Measurements from ENCODE around the gene RPL19.

The RPL19 gene

DNA sequence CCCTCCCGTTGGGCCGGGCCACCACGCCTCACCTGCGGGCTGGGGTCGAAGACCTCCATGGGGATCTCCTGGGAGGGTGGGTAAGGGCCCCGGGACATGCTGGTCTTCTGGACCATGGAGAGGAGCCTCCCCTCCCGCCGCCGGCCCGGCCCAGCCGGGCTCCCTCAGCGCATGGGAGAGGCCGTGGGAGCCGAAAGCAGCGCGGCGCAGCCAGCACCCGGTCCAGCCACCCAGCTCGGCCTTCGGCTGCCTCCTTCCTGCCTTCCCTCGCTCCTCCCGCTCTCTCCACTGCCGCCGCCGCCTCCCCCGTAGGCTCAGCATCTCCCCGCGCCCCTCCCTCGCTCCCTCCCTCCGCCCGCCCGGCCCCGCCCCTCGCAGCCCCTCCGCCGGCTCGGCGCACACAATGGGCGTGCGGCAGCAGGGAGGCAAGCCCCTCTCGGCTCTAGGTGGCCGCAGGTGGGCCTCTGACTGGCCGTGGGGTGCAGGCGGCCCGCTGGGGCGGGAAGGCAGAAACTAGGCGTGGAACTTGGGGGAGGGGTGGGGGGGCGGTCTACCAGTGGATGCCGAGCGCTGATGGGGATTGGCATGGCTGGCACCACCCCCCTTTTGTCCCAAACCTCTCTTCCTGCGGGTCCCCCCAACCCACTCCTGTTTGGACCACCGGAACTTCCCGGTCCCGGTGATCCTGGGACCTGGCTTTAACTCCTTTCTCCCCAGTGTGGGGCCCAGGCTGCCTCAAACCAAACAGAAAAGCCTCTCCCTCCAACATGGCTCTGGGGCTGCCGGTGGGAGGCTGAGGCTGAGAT lies 2.5 kb upstream of the RPL19 start, which contains the start of gene CACNB1:
CACNB1 (minus strand) TSS at position 290 of the 806 bp plus-strand sequence; CDS start at position 116, 174 bp downstream.
- Mint-ChIP-seq H3K27ac (peak within 1 kb of the TSS; percentile 46), H3K27me3 (peaks cover 3% of the 10 kb centered on the region), H3K4me1 (peaks cover 45% of the 10 kb centered on the region), H3K9me3 (no peaks in the 10 kb centered on the region), H3K36me3 (ENCODE audit: low read depth) (peaks cover 35% of the 10 kb centered on the region), H3K4me3 (peak within 1 kb of the TSS; percentile 87)
- ATAC-seq (peak; percentile 67), DNase-seq (peak; percentile 80)

- Mint-ChIP-seq H3K27ac (peak overlapping the region; percentile 46), H3K4me1 (peaks cover 50% of the 10 kb centered on the region), H3K9me3 (no peaks in the 10 kb centered on the region), H3K27me3 (peaks cover 3% of the 10 kb centered on the region), H3K36me3 (ENCODE audit: low read depth) (peaks cover 39% of the 10 kb centered on the region), H3K4me3 (peak overlapping the region; percentile 87)
- no peak for ATAC-seq
- DNase-seq = no peak
Observed at GRCh38 chr17:39198186-39198566, 1.9 kb upstream of the RPL19 start.

DNA sequence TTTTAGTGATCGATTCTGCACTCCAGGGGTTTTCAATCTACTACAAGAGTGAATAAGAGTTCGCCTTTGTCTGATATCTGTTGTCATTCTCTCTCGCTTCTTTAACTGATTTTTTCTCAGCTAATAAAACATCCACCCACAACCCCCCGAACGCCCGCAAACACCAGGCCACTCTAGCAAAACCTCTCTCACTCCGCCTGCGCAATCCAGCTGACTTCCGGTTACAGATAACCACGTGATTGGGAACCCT lies 338 bp upstream of the RPL19 start:
- Mint-ChIP-seq H3K4me3 (peak overlapping the region; percentile 87), H3K36me3 (ENCODE audit: low read depth) (peaks cover 51% of the 10 kb centered on the region), H3K27ac (peak overlapping the region; percentile 100), H3K27me3 (peaks cover 3% of the 10 kb centered on the region), H3K9me3 (no peaks in the 10 kb centered on the region), H3K4me1 (peaks cover 60% of the 10 kb centered on the region)
- DNase-seq = peak; percentile 88
- ATAC-seq = peak; percentile 22

DNA sequence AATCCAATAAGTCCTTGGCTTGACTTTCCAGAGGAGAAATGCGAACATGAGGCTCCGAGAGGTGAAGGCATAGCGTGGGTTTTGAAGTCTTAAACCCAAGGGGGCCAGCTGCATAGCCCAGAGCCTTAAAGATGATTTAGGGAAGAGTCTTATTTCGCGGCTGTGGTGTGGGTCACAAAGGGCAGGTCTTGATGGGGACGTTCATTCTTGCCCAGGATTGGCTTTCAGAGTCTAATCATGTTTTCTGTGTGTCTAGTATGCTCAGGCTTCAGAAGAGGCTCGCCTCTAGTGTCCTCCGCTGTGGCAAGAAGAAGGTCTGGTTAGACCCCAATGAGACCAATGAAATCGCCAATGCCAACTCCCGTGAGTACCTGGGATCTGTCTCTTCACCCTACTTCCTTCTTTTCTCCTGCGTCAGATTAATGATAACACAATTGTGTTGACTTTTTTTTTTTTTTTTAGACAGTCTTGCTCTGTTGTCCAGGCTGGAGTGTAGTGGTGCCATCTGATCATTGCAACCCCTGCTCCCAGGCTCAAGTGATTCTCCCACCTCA lies 951 bp downstream of the RPL19 start:
- DNase-seq = no peak
- Mint-ChIP-seq H3K4me3 (peak overlapping the region; percentile 87), H3K27ac (peak overlapping the region; percentile 100), H3K4me1 (peaks cover 54% of the 10 kb centered on the region), H3K9me3 (no peaks in the 10 kb centered on the region), H3K27me3 (peaks cover 3% of the 10 kb centered on the region), H3K36me3 (ENCODE audit: low read depth) (peaks cover 56% of the 10 kb centered on the region)
- no peak for ATAC-seq

DNA sequence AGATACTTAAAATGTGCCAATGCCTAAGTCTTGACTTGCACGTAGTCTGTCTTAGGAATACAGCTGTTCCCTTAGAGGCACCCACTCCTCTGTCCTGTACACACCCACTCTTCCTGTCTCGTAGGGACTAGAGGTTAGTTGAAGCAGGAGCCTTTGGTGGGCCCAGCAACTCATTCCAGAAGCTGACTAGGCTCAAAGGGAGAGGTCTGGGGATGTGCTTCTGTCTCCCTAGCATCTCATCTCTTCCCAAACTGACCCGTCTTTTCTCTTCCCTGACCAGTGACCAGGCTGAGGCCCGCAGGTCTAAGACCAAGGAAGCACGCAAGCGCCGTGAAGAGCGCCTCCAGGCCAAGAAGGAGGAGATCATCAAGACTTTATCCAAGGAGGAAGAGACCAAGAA lies 4.2 kb downstream of the RPL19 start:
- H3K27me3 Mint-ChIP-seq = peaks cover 3% of the 10 kb centered on the region
- H3K4me3 Mint-ChIP-seq = peak overlapping the region; percentile 87
- DNase-seq (no peak), ATAC-seq (no peak)
- no peaks in the 10 kb centered on the region for H3K9me3 Mint-ChIP-seq
- H3K4me1 Mint-ChIP-seq = peaks cover 65% of the 10 kb centered on the region
- peak overlapping the region; percentile 8 for H3K27ac Mint-ChIP-seq
- H3K36me3 Mint-ChIP-seq (ENCODE audit: low read depth) = peaks cover 56% of the 10 kb centered on the region

GRCh38 chr17:39205112-39205526 lies 5.0 kb downstream of the RPL19 start:
- DNase-seq = no peak
- Mint-ChIP-seq H3K4me1 (peaks cover 63% of the 10 kb centered on the region), H3K27ac (peak overlapping the region; percentile 8), H3K9me3 (no peaks in the 10 kb centered on the region), H3K36me3 (ENCODE audit: low read depth) (peaks cover 50% of the 10 kb centered on the region), H3K27me3 (no peaks in the 10 kb centered on the region), H3K4me3 (no peak overlapping the region)
- ATAC-seq = no peak

- Mint-ChIP-seq H3K9me3 (no peaks in the 10 kb centered on the region), H3K4me1 (peaks cover 51% of the 10 kb centered on the region), H3K4me3 (no peak overlapping the region), H3K36me3 (ENCODE audit: low read depth) (peaks cover 21% of the 10 kb centered on the region), H3K27ac (no peak overlapping the region), H3K27me3 (no peaks in the 10 kb centered on the region)
- peak; percentile 36 for DNase-seq
- ATAC-seq = peak; percentile 16
Observed at GRCh38 chr17:39208136-39208535, 8.1 kb downstream of the RPL19 start.

DNA sequence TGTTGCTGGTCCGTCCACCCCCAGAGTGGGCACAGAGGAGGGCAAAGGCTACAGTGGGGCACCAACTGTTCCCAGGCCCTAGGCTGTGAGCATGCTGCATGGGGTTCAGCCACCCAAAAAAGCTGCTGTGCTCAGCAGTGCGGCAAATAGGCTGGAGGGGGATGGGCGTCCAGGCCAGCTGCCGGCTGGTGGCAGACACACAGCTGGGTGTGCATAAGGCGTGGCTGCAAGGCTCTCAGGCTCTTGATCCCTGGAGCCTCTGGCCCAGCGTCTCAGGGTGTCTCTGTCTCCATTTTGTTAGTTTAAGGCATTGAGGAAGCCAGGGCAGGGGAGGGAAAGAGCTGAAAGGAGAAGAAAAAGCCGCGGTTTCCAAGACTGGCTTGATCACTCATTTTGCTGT lies 8.8 kb downstream of the RPL19 start:
- Mint-ChIP-seq H3K36me3 (ENCODE audit: low read depth) (peaks cover 13% of the 10 kb centered on the region), H3K4me3 (peak overlapping the region; percentile 50), H3K9me3 (no peaks in the 10 kb centered on the region), H3K27me3 (peaks cover 2% of the 10 kb centered on the region), H3K27ac (no peak overlapping the region), H3K4me1 (peaks cover 44% of the 10 kb centered on the region)
- peak; percentile 46 for DNase-seq
- no peak for ATAC-seq

- Mint-ChIP-seq H3K4me3 (peak overlapping the region; percentile 50), H3K27me3 (peaks cover 4% of the 10 kb centered on the region), H3K27ac (peak overlapping the region; percentile 31), H3K9me3 (no peaks in the 10 kb centered on the region), H3K4me1 (peaks cover 41% of the 10 kb centered on the region), H3K36me3 (ENCODE audit: low read depth) (peaks cover 7% of the 10 kb centered on the region)
- ATAC-seq (peak; percentile 81), DNase-seq (peak; percentile 83)
Observed at GRCh38 chr17:39209317-39210092, 9.4 kb downstream of the RPL19 start.

DNA sequence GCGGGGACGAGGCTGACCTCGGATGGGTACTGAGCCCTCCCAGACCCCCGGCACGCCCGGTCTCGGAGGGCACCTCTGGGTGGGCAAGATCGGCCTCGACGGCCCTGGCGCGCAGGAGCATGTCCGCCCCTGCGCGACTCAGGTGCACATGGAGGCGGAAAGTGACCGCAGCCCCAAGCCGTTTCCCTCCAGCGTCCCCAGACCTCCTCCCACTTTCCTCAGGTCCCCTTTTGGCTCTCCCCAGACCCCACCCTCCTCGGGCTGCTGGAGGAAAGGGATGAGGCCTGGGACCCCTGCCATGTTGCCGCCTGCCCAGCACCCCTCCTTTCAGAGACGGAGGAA lies 10.0 kb downstream of the RPL19 start:
- ATAC-seq = no peak
- no peak overlapping the region for H3K27ac Mint-ChIP-seq

DNA sequence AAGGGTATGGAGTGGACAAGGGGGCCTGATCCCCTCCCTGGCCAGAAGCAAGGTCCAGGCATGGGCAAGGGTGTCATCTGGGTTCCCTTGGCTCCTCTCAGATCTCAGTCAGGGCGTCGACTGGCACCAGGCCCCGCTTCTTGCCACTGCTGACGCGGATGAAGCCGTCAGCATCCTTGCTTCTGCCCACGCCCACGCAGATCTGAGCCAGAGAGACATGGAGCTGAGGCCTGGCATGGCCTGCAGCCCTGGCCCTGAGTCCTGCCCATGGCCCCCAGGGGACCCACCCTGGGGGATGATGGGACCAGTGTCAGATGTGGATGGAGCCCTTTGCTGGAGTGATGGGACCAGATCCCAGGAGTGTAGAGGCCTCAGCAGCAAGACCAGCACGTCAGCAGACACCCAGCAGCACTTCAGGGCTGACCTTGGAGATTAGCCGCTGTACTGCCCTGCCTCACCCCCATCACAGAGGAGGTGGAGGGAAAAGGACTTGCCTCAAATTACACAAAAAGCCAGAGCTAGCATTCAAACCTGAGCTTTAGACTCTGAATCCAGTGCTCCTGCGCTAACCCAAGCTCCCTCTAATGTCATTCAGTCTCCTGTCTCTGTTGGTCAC lies 12.2 kb downstream of the RPL19 start:
- H3K9me3 Mint-ChIP-seq = no peaks in the 10 kb centered on the region
- peaks cover 11% of the 10 kb centered on the region for H3K27me3 Mint-ChIP-seq
- no peak for ATAC-seq
- H3K36me3 Mint-ChIP-seq (ENCODE audit: low read depth) = no peaks in the 10 kb centered on the region
- DNase-seq = no peak
- no peak overlapping the region for H3K27ac Mint-ChIP-seq
- peaks cover 32% of the 10 kb centered on the region for H3K4me1 Mint-ChIP-seq
- no peak overlapping the region for H3K4me3 Mint-ChIP-seq

More for the DNA sequence above, 10.0 kb downstream of the RPL19 start:
- Mint-ChIP-seq H3K4me1 (peaks cover 41% of the 10 kb centered on the region), H3K36me3 (ENCODE audit: low read depth) (peaks cover 2% of the 10 kb centered on the region), H3K9me3 (no peaks in the 10 kb centered on the region), H3K27me3 (peaks cover 4% of the 10 kb centered on the region), H3K4me3 (no peak overlapping the region)
- no peak for DNase-seq

DNA sequence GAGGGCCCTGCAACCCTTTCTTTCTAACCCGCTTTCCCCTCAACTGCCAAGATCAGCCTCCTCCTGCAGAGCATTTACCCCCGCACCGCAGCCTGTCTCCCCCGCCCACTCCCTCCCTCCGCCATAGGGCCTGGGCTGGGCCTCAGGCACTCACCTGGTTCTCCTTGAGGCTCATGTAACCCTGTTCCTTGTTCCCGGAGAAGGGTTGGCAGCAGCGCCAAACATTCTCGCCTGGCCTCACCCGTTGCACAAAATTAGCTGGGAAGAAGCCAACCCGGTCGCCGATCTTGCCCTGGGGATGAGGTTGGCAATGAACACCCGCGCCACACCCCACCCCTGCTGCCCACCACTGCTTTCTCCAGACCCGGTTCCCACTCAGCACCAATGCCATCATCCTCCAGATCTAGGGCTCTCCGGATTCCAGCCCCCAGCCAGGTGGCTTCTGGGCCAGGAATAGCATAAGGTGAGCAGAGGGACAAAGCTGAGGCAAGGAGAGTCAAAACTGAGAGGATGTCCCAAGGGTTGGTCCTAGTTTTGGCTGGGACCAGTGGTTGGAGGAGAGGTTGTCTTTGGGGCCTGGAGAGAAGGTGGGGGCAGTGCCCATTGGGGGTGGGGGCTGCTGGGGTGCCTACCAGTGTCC lies 12.9 kb downstream of the RPL19 start:
- Mint-ChIP-seq H3K27ac (no peak overlapping the region), H3K4me3 (no peak overlapping the region)

GRCh38 chr17:39213852-39214251 lies 13.8 kb downstream of the RPL19 start:
- Mint-ChIP-seq H3K4me3 (no peak overlapping the region), H3K27ac (no peak overlapping the region), H3K9me3 (no peaks in the 10 kb centered on the region), H3K27me3 (peaks cover 18% of the 10 kb centered on the region), H3K4me1 (peaks cover 16% of the 10 kb centered on the region), H3K36me3 (ENCODE audit: low read depth) (no peaks in the 10 kb centered on the region)
- DNase-seq (no peak), ATAC-seq (no peak)

More for the DNA sequence above, 12.9 kb downstream of the RPL19 start:
- H3K9me3 Mint-ChIP-seq = no peaks in the 10 kb centered on the region
- H3K4me1 Mint-ChIP-seq = peaks cover 25% of the 10 kb centered on the region
- DNase-seq = no peak
- H3K36me3 Mint-ChIP-seq (ENCODE audit: low read depth) = no peaks in the 10 kb centered on the region
- peaks cover 13% of the 10 kb centered on the region for H3K27me3 Mint-ChIP-seq
- no peak for ATAC-seq

- Mint-ChIP-seq H3K27me3 (peaks cover 24% of the 10 kb centered on the region), H3K9me3 (no peaks in the 10 kb centered on the region), H3K4me1 (no peaks in the 10 kb centered on the region), H3K27ac (no peak overlapping the region), H3K4me3 (no peak overlapping the region), H3K36me3 (ENCODE audit: low read depth) (no peaks in the 10 kb centered on the region)
- no peak for ATAC-seq
- DNase-seq = no peak
Observed at GRCh38 chr17:39217734-39218369, 17.8 kb downstream of the RPL19 start.

All from activated naive CD8-positive, alpha-beta T cell treated with anti-CD3 and anti-CD28 coated beads, Interleukin-2, amount 50 U/mL, for 24 hours (primary cell).